NCI-H1417 treated with DMSO at 0.1 percent for 48 hours (cell line): ENCODE results near the gene TBX5.

ENCODE experiments used
- DNase-seq: peaks from one replicate; lab custom pipeline; 2025; lab: John Stamatoyannopoulos, UW

Gene TBX5

GRCh38 chr12:114405519-114406271 lies at the start of gene TBX5:
TBX5 (minus strand) TSS chr12:114406144; CDS start chr12:114403898, 2,246 bp downstream.
- no peak for DNase-seq

GRCh38 chr12:114451657-114452056 lies 45.7 kb upstream of the TBX5 start:
- DNase-seq: no peak

DNA sequence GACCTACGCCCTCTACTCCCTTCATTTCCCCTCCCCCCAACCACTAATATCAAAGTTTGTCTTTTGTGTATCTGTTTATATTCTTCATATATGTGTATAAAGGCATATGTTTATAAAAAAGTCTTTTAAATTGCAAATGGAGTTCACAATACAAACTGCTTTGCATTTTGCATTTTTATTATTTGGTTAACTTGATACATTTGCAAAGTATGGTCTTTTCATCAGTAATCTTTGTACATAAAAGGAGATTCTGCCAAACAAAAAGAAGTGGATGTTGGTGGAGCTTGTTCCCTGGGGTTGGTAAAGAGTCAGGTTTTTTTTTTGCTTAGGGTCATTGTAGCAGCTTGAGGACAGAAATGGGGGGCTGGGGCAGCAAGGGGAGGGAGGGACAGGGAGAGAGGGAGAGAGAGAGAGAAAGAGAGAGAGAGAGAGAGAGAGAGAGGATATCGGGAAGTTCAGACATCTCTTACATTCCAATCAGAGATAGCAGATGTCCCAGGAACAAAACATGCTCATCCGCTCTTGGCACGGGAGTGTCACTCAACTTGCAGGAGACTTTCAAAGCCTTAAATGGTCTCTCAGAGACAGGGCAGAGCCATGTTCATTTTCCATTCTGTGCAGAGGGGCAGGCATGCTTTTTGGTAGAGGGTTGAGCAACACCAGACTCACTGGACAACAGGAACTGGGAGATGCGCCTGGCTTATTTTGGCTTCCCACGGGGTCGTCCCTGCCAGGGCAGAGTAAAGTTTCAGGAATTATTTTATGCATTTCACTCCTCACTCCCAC lies 44.8 kb upstream of the TBX5 start:
- DNase-seq: no peak

- DNase-seq: no peak
These were observed 44.1 kb upstream of the TBX5 start for GRCh38 chr12:114450019-114450418.

DNA sequence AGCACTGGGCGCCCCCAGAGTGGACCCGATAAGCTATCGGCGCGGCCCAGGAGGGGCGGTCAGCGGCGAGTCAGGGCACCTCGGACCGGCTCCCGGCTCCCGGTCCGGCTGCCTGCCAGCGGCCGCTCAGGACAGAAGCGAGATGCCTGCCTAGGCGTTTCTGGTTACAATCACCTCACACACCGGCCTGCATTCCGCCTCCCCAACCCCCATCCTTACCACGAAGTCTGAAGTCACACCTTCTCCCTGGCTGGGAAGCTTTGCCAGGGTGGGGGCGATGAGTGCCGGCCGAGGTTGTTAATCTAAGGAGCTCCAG lies 42.6 kb upstream of the TBX5 start:
- DNase-seq: no peak

- no peak for DNase-seq
These were observed 42.1 kb upstream of the TBX5 start for GRCh38 chr12:114447799-114448617.

- DNase-seq: no peak
These were observed 41.4 kb upstream of the TBX5 start for GRCh38 chr12:114447274-114447716.

DNA sequence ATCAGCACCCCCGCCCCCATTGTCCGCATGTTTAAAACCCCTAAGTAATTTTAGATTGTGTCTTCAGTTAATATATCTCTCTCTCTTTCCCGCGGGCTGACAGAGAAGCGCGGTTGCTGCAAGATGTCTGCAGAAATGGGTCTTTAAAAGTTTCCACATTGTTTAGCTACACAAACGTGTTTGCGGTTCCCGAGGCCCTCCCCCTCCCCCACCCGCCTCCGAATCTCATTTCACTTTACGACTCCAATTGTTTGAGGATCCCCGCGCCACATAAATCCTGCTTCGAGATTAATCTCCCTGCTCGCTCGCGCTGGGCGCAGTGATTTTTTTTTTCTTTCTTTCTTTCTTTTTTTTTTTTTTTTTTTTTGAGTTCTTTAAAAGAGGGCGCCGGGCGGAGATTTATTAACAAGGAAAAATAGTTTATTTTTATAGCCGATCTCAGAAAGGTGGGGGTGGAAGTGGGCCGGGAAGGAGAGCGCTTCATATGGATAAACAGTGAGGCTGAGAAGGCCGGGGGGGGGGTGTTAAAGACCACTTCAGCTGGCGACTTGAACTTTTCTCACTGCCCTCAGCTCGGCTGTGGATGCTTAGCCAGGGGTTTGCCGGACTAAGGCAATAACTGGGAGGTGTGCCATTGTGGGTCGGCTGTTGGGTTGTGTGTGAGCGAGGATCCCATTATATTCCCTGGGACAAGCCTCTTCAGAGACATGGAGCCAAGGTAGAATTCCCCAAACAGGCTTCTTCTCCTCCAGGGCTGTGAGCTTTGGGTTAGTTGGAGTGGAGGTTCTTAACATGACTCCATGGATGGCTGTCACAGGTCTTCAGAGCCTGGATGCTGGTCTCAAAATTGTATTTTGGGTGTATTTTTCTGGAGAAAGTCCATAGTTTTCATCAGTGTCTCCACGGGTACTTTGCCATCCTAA lies 39.7 kb upstream of the TBX5 start:
- DNase-seq: no peak

DNA sequence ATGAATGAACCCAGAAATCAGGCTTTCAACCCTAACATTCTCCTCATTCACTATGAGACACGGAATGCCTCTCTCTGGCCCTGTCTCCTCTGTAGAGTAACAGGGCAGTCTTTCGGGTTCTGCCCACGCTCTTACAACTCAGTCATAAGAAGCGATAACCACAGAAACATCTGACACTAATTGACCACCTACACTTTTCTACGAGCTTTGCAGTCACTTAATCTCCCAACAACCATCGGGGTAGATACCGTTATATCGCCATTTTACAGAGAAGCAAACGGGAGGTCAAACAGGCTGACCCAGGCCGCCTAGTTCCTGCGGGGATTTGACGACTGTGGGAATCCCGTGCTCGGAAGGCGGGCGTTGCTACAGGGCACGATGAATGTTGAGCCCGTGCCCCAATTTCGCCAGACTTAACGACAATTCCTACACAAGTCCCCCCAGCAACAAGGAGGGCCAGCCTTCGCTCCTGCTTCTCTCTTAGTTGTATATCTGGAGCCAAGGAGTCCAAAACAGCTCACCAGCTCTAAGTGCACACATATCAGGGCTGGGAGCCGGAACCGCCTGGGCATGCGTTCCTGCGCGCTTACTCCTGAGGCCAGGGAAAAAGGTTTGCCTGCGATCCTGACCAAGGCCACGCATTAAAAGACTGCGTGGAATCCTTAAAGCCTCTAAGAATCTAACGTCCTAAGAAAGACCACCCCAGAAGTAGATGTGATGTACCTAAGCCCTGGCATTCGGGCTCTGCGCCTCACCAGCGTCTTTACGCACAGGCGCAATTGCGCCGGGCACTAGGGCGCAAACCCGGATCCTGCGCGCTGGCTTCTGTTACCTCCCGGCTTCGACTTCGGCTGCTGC lies 38.7 kb upstream of the TBX5 start:
- DNase-seq: no peak

DNA sequence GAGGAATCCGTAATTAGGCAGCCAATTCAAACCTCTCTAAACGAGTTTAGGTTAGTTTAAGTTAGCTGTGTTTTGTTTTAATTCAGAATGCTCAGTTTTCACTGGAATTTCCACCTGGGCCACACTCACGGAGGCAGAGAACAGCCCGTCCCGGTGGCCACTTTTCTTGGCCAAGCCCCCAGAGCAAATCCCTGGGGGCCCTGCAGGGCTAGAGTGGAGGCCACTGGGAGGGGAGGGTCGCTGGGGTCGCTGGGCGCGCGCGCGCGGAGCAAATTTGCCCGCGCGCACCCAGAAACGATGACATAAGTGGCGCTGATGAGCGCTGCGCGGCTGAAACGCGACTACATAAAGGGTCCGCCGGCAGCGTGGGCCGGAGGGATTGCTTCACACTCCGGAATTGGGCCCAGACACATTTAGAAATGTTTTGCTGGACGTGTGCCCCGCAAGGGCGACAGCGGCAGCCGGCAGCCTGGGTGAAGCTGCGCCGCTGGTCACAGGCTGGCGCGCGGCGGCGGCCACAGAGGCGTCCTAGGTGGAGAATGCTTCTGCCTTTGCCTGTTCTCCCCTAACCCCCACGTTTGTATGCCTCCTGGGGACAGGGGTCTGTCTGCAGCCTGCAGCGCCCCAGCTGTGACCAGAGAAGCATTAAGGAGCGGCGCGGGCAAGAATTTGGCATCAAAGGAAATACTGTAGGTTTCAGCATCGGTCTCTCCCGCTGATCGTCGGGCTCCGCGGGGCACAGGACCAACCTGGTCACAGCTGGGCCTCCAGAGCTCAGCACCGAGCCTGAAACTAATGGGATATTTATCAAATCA lies 37.9 kb upstream of the TBX5 start:
- no peak for DNase-seq

DNA sequence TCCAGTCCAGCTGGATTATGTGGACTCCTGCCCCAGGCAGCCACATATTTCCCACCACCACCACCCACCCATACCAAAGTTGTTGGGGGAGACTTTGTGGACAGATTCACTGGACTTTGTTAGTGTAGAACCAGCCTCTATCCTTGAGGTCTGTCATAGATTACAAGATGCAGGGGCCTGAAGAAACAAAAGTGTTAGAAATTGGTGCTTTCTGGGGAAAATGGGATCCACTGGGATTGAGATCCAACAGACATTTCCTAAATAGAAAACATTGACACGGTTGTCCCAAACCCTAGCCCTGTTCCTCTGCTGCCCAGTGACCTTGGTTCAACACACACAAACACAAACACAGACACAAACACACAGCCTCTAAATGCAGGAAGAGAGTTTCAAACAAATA lies 36.6 kb upstream of the TBX5 start:
- DNase-seq: no peak

- DNase-seq: no peak
These were observed 35.6 kb upstream of the TBX5 start for GRCh38 chr12:114441545-114441944.

GRCh38 chr12:114441039-114441383 lies 35.1 kb upstream of the TBX5 start:
- no peak for DNase-seq

DNA sequence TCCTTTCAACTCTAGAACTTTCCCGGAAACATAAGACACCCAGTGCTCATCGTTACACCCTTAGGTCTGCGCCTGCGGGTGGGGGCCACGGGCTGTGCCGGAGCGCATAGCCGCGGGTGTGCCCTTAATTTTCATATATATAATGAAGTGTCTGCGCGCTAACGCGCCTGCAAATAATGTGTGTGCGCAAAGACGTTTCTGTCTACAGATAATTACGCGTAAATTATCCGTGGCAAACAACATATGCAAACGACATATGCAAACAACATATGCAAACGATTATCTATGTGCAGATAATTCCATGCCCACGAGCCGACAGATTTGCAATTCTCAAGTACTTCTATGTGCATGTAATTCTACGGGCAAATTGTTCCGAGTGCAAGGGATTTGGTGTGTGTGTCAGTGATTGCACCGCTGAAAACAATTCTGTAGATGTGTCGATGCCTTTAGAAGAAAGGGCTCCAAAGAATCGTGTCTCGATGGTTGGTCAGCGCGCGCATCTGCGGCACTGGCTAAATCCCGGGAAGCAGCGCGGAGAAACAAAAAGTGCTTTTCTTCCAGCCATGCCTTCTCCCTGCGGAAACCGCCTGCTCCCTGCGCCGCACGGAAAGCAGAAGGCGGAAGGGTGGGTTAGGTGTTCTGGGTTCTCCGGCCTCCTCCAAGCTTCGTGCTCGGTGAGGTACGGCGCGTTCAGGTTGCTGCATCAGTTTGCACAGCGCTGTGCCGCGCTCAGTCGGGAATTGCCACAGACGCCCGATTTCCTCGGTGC lies 34.5 kb upstream of the TBX5 start:
- DNase-seq: no peak

DNA sequence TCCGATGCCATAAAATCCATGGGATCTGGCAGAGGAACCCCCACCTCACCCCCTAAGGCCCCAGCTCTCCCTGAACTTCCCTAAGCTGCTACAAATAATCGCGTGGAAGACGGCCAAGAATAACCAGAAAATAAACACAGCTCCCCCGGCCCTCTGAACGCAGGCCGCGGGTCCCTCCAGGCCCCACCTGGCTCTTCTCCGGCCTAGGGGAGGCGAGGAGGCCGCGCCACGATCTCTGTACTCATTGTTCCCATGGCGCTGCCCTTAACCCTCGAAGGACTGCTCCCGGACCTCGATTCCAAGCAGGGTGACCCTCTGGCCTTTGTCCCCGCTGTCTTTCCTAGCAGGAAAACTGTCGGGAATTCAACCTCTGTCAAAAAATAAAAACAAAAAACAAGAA lies 33.9 kb upstream of the TBX5 start:
- DNase-seq: no peak

- no peak for DNase-seq
These were observed 33.3 kb upstream of the TBX5 start for GRCh38 chr12:114439261-114439683.

GRCh38 chr12:114438635-114439256 lies 32.8 kb upstream of the TBX5 start:
- DNase-seq: no peak

DNA sequence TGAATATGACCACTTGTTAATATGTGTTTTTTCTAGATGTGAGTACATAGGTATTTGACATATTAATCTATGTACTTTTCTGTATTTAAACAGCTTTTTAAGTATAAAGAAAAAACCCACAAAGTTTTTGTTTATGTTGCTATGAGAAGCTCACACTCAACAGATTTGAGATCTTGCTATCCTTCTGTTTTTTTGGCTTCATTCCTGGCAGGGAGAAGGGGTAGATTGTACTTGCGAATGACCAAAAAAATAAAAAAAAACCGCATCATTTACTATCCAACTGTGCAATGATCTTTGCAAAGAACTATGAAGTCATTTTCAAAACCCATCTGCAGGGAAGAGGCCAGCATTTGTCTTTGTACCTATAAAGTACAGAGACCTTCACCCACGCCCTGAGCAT lies 28.4 kb upstream of the TBX5 start:
- no peak for DNase-seq

DNA sequence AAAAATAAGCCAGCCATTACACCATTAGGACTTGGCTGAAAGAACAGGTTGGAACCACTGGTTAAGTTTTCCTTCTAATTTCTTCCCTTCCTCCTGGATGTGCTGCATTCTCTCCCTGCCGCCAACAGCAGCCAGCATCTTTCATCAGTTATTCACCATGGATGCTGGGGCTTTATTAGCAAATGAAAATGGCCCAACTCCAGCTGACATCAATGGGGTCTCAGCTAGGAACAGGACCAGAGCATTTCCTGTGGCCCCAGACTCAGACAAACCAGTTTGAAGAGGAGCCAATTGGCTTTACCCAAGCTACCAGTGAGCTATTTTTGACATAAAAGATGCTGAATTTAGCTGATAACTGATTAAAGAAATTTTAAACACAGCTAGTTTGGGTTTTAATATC lies 26.0 kb upstream of the TBX5 start:
- no peak for DNase-seq
